ENCODE data around the gene SLX1A. TPM values are rescaled to one million over a fixed set of nuclear protein-coding genes. Genes with fewer than 3 reads are reported as not detected.
"Not testable (repeated sequence)": the region's sequence is repeated elsewhere in the genome, so short reads cannot be mapped to it uniquely, and the experiment has no call there.

Gene SLX1A
- total RNA-seq, 1 experiment from 2014 or later, result 53.4 TPM

DNA sequence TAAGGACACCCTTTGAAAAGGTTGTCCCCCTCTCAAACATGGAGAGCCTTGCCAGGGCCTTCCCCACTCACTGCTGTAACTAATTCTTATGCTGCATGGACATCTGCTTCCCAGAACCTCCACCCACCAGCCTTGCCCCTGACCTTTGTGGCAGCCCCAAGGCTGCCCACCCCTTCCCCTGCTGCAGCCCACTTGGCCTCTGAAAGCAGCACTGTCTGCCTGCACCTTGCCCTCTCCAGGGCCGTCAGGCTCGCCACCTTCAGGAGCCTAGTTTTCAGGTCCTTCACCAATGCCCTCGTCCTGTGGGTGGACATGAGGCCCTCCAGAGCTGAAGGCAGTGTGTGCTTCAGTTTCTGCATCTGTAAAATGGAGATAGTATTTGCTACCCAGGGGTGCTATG lies 12.9 kb upstream of the SLX1A start:
- in situ Hi-C loops (cut with HindIII; ENCODE audit: low pct_unique_long_range_greater_than_20kb, low sequenced_read_pairs), result no loop called here

GRCh38 chr16:30183233-30184095 lies 10.2 kb upstream of the SLX1A start, which contains the start of gene CORO1A:
Gene CORO1A (plus strand): TSS chr16:30183602. CDS start chr16:30185210, 1,608 bp downstream.
- peak; percentile 81 for DNase-seq (ENCODE audit: low read depth)

More for the DNA sequence above, 12.9 kb upstream of the SLX1A start:
- no peak for DNase-seq (ENCODE audit: low read depth)

GRCh38 chr16:30184096-30184890 lies 9.4 kb upstream of the SLX1A start:
- in situ Hi-C loops (cut with HindIII; ENCODE audit: low pct_unique_long_range_greater_than_20kb, low sequenced_read_pairs), result no loop called here
- no peak for DNase-seq (ENCODE audit: low read depth)

More at GRCh38 chr16:30183233-30184095, 10.2 kb upstream of the SLX1A start, which contains the start of gene CORO1A:
- in situ Hi-C loops (cut with HindIII; ENCODE audit: low pct_unique_long_range_greater_than_20kb, low sequenced_read_pairs), result no loop called here

DNA sequence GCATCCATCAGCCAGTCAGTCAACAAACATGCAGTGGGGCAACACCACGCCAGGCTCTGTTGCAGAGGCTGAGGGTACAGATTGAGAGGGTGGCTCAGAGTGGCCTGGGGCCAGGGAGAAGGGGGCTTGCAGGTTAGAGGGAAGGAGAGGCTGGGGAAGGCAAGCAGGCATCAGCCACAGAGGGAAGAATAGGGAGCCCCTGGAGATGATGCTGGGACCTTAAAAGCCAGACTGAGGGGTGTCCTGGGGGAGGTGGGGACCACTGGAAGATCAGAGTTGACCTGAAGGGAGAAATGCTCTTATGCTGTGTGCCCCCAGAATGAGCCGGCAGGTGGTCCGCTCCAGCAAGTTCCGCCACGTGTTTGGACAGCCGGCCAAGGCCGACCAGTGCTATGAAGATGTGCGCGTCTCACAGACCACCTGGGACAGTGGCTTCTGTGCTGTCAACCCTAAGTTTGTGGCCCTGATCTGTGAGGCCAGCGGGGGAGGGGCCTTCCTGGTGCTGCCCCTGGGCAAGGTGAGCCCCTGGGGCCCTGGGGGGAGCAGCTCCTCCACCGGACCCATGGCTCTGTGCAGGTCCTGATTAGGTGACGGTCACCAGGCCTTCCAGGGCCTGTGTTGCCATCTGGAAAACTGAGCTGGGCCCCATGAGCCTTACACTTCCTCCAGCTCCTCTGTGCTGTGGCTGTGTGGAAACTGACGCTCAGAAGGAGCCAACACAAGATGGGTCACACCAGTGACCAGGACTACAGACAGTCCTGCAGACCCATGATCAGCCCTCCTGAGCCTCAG lies 8.6 kb upstream of the SLX1A start:
- no peak for DNase-seq (ENCODE audit: low read depth)
- in situ Hi-C loops (cut with HindIII; ENCODE audit: low pct_unique_long_range_greater_than_20kb, low sequenced_read_pairs), result no loop called here

GRCh38 chr16:30185683-30186421 lies 7.8 kb upstream of the SLX1A start:
- no peak for DNase-seq (ENCODE audit: low read depth)
- in situ Hi-C loops (cut with HindIII; ENCODE audit: low pct_unique_long_range_greater_than_20kb, low sequenced_read_pairs), result no loop called here

GRCh38 chr16:30186444-30186781 lies 7.3 kb upstream of the SLX1A start:
- DNase-seq (ENCODE audit: low read depth), result no peak
- in situ Hi-C loops (cut with HindIII; ENCODE audit: low pct_unique_long_range_greater_than_20kb, low sequenced_read_pairs), result no loop called here

GRCh38 chr16:30186782-30187555 lies 6.7 kb upstream of the SLX1A start:
- in situ Hi-C loops (cut with HindIII; ENCODE audit: low pct_unique_long_range_greater_than_20kb, low sequenced_read_pairs), result no loop called here
- DNase-seq (ENCODE audit: low read depth), result no peak

DNA sequence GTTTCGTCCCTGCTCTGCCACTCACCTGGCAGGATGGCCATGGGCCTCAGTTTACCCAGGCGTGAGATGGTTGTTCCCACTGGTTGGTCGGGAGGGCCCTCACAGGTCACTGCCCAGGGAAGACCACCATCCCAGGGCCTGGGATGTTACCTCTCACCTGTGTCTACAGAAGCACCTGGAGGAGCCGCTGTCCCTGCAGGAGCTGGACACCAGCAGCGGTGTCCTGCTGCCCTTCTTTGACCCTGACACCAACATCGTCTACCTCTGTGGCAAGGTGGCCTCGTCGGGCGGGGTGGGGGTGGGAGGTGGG lies 6.2 kb upstream of the SLX1A start:
- DNase-seq (ENCODE audit: low read depth), result no peak
- in situ Hi-C loops (cut with HindIII; ENCODE audit: low pct_unique_long_range_greater_than_20kb, low sequenced_read_pairs), result no loop called here

GRCh38 chr16:30187971-30188561 lies 5.6 kb upstream of the SLX1A start:
- DNase-seq (ENCODE audit: low read depth), result no peak
- in situ Hi-C loops (cut with HindIII; ENCODE audit: low pct_unique_long_range_greater_than_20kb, low sequenced_read_pairs), result no loop called here

GRCh38 chr16:30191158-30191557 lies 2.5 kb upstream of the SLX1A start:
- DNase-seq (ENCODE audit: low read depth); in situ Hi-C loops (cut with HindIII; ENCODE audit: low pct_unique_long_range_greater_than_20kb, low sequenced_read_pairs): not testable (repeated sequence)

GRCh38 chr16:30193098-30193497 lies 577 bp upstream of the SLX1A start:
- in situ Hi-C loops (cut with HindIII; ENCODE audit: low pct_unique_long_range_greater_than_20kb, low sequenced_read_pairs), result not testable (repeated sequence)

GRCh38 chr16:30194172-30194925 lies 674 bp downstream of the SLX1A start:
- DNase-seq (ENCODE audit: low read depth); in situ Hi-C loops (cut with HindIII; ENCODE audit: low pct_unique_long_range_greater_than_20kb, low sequenced_read_pairs): not testable (repeated sequence)

More at GRCh38 chr16:30193098-30193497, 577 bp upstream of the SLX1A start:
- not testable (repeated sequence) for DNase-seq (ENCODE audit: low read depth)

- DNase-seq (ENCODE audit: low read depth); in situ Hi-C loops (cut with HindIII; ENCODE audit: low pct_unique_long_range_greater_than_20kb, low sequenced_read_pairs): not testable (repeated sequence)
Observed at GRCh38 chr16:30197001-30197400, 3.3 kb downstream of the SLX1A start.

DNA sequence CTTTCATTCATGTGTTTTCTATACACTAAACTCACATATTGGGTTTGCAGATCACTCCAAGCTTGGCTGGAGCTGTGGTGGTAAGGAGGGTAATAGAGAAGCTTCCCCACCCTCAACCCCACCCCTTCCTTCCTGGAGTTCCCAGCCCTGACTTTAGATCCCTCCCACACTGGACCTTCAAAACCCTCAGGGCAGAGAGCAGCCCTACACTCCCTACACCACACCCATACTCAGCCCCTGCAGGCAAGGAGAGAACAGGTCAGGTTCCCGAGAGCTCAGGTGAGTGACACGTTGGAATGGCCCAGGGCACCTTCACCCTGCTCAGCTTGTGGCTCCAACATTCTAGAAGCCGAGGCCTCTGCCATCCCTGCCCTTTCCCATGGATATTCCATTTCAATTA lies 5.4 kb downstream of the SLX1A start, which contains the start of gene SULT1A3:
Gene SULT1A3, plus strand, starts transcription at position 207 of the 400 bp plus-strand sequence. CDS start 1,474 bp downstream, outside the sequence.
- in situ Hi-C loops (cut with HindIII; ENCODE audit: low pct_unique_long_range_greater_than_20kb, low sequenced_read_pairs); DNase-seq (ENCODE audit: low read depth): not testable (repeated sequence)

- in situ Hi-C loops (cut with HindIII; ENCODE audit: low pct_unique_long_range_greater_than_20kb, low sequenced_read_pairs); DNase-seq (ENCODE audit: low read depth): not testable (repeated sequence)
Observed at GRCh38 chr16:30199608-30200343, 6.1 kb downstream of the SLX1A start.

Measured in Caki2 (cell line).